Stimulated activated naive CD4-positive, alpha-beta T cell (primary cell): ENCODE measurements around the gene BMF.
"Not testable (repeated sequence)": the region's sequence is repeated elsewhere in the genome, so short reads cannot be mapped to it uniquely, and the experiment has no call there.

Source experiments
- DNase-seq, 6 experiments: peaks; one replicate each; lab custom pipeline; 2025; lab: John Stamatoyannopoulos, UW

Gene BMF

GRCh38 chr15:40128766-40129660 is 20.3 kb upstream of the BMF start:
- DNase-seq: peak in 4 of 6 experiments; percentile 7 to 74 (median 58)

- no peak for DNase-seq
Observed at GRCh38 chr15:40125950-40126349, 17.3 kb upstream of the BMF start.

DNA sequence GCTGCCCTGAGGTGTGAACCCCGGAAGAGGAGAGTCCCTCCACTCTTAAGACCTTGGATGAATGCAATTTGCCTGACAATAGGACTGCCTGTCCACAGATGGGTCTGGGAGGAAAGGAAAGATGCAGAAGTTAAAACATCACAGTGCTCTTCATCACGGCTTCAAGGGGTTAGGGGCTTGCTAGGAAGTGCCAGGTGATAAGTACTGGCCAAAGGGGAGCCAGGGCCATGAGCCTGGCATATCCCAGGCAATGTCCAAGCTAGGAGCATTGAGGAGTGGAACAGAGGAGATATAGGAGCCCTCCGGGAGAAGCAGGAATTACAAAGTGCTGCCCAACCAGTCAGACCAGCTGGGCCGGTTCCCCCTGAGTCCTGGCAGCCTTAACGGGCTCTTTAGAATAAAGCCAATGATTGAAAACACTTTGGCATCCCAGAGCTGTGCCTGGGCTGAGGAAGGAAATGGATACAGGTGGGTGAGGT is 16.2 kb upstream of the BMF start:
- peak in 1 of 6 experiments; percentile 14 for DNase-seq

DNA sequence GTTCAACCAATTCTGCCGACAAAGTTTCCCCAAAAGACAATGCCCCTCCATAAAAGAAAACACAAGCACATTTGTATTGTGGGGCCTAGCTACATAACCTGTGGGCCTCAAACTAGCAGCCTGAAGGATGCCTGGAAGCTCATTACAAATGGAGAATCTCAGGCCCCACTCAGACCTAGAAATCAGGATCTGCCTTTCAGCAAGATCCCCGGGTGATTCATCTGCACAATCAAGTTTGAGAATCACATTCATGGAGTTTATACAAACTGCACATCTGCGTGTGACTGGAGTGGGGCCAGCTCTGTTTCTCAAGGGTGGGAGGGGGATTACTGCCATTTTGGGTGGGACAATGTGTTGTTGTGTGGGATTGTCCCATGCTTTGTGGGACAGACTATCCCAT is 15.7 kb upstream of the BMF start:
- peak in 1 of 6 experiments; percentile 14 for DNase-seq

DNA sequence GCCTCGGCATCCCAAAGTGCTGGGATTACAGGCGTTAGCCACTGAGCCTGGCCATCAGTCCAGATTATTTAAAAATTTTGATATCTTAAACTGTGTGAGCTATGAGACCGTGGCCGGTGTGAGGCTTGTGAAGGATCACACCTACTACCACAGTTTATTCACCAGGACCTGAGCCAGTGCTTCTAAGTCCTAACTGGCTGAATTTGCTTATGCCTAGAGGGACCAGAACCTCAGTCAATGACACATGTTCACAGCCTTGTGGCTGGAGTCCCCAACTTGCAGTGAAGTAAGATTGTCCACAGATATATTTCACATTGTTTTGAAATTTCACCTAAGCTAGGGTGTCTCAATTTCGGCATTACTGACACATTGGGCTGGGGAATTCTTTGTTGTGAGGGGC is 15.2 kb upstream of the BMF start:
- DNase-seq: not testable (repeated sequence)

GRCh38 chr15:40122989-40123388 is 14.3 kb upstream of the BMF start:
- not testable (repeated sequence) for DNase-seq

GRCh38 chr15:40121911-40122638 is 13.4 kb upstream of the BMF start:
- no peak for DNase-seq

- no peak for DNase-seq
Observed at GRCh38 chr15:40118473-40118872, 9.8 kb upstream of the BMF start.

DNA sequence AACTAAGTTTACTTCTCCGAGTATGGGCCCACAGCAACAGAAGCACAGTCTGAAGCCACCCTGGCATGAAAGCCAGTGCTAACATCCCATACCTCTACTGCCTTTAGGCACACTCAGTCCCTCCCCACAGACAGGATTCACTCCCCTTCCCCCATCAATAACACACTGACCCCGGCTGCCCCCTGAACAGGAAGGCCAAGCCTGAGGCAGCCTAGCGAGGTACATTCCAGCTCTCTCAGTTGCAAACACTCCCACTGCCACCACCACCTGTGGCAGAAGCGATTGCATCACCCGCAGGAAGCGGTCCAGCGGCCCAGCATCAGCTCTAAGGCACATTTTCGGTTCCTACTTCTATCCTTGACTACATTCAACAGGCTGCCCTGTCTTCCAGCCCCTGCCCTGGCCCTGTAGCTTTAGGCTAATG is 7.0 kb upstream of the BMF start:
- DNase-seq: peak in 1 of 6 experiments; percentile 7

GRCh38 chr15:40115106-40115505 is 6.4 kb upstream of the BMF start:
- DNase-seq: not testable (repeated sequence)

DNA sequence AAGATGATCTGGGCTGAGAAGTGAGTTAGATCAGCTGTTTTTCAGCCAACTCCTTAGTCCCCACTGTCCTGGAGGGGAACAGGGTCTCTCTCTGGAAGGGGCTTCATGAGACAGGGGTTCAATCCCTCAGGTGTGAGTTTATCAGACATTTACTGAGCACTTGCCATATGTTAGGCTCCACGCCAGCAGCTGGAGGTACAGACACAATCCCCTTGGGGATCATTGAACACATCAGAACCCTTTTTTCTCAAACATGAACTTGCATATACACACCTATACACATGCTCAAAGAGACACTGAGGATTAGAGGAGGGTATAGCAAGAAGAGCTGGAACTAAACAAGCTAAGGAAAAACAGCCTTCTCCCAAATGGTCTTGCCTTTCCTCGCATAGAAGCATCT is 5.5 kb upstream of the BMF start:
- DNase-seq: no peak

GRCh38 chr15:40112789-40113188 is 4.1 kb upstream of the BMF start:
- no peak for DNase-seq

GRCh38 chr15:40111888-40112287 is 3.2 kb upstream of the BMF start:
- DNase-seq: no peak

GRCh38 chr15:40110866-40111550 is 2.3 kb upstream of the BMF start:
- no peak for DNase-seq

- DNase-seq: peak in 2 of 6 experiments; percentile 27 to 57
Observed at GRCh38 chr15:40108061-40108854, 421 bp downstream of the BMF start.

DNA sequence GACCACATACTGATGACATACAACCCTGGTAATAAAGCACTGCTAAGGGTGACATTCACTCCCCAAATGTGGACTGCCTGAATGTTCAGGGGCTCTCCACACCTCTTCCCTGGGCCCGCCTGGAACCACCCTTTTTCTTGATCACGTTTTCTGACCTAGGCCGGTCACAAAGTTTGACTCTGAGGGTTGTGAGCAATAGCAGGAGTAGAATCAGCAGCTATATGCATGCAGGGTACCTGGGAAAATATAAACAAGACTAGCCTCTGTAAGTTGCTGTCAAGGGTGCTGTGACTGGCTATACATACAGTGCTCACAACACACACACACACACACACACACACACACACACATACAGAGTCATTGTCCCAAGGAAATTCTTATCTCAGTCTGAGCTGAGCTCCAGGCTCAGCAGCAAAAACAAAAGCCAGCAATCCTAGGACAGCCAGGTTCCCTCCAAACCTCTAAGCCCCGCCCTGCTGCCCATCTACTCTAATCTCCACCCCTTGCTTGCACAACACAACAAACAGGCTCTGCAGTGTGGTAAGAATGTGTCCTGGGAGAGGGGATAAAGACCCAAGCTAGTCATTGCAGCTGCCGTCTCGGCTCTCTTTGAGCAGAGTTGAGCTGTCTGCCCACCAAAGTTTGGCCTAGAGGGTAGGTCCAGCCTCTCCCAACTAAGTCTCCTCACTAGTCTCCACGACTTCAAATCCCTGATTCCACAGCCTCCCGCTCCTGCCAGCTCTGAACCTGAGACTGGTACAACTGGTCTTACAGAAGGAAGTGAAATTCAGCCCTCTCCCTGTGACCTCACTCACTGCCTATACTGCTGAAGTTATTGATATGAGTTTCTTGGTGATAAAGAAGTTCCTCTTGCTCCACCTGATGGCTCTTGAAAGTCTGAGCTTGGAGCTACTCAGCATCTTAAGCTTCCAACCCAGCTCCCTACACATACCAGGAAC is 2.2 kb downstream of the BMF start:
- DNase-seq: peak in 1 of 6 experiments; percentile 35

- peak in 2 of 6 experiments; percentile 26 to 32 for DNase-seq
Observed at GRCh38 chr15:40105517-40106202, 3.0 kb downstream of the BMF start.

GRCh38 chr15:40104865-40105516 is 3.7 kb downstream of the BMF start:
- peak; percentile 15 to 81 (median 62) for DNase-seq

GRCh38 chr15:40104296-40104864 is 4.3 kb downstream of the BMF start:
- no peak for DNase-seq
